MM.1S (cell line): ENCODE results near the gene CACNG8.

Experiments used
- CTCF ChIP-seq: fragments of 300-600 bp; sonication (generic); IDR thresholded peaks from 2 replicates; pipeline ENCODE4 v1.5.1; 2016; ENCODE audit warnings: antibody characterized with exemption, low read length, mixed read lengths
- EZH2 ChIP-seq: fragments of 300-600 bp; sonication (generic); optimal IDR thresholded peaks from 2 replicates; pipeline ENCODE3; 2017; ENCODE audit warnings: low read depth, mild to moderate bottlenecking, antibody characterized with exemption, low read length, mixed read lengths
- EZH2phosphoT487 ChIP-seq: fragments of 300-600 bp; sonication (generic); IDR thresholded peaks from 2 replicates; pipeline ENCODE4 v1.6.1; 2018; ENCODE audit warnings: antibody characterized with exemption, low read length

- TF ChIP-seq CTCF (no peak), EZH2phosphoT487 (no peak), EZH2 (no peak)
Observed at GRCh38 chr19:54029301-54029700, 66.6 kb downstream of the CACNG8 start.
